Left hindlimb (tissue), 1 donor: ENCODE results near the gene SPON1.
"Not testable (repeated sequence)": the region's sequence is repeated elsewhere in the genome, so short reads cannot be mapped to it uniquely, and the experiment has no call there.

ENCODE experiments used
- DNase-seq: peaks from one replicate; pipeline ENCODE4 v3.0.0-alpha.2; 2018

SPON1 gene

DNA sequence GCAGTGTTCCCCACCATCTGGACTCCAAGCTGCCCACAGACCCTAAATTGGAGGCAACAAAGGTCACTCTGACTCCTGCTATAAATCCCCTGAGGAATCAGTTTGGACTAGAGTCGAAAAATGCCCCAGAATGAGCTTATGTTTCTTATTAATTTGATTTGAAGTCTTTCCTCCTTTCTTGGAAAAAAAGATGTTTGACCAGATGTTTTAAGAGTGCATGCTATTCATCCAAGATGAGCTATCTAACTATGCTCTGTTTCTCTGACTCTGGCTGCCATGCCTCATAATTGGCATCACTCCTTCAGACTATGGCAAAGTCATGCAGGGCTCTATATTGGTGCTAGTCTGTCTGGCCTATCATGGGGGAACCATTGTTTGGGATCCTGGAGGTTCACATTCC, 174.0 kb downstream of the SPON1 start:
- DNase-seq: no peak

DNA sequence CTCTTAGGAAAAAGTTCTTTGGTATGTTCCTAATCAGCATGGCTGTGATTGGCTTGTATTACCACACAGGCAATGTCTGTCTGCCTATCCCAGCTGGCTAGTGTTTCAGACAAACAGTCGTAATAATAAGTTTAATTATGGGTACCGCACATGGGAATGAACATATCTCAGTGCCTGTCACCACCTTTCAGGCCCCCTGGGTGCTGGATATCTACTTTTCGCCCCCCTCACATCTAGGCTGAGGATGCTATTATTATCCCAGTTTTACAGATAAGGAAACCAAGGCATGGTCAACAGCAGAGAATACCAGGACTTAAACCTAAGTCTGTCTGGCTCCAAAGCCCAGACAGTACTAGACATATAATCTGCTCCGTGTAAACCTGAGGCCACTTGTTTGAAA, 174.8 kb downstream of the SPON1 start:
- no peak for DNase-seq

DNA sequence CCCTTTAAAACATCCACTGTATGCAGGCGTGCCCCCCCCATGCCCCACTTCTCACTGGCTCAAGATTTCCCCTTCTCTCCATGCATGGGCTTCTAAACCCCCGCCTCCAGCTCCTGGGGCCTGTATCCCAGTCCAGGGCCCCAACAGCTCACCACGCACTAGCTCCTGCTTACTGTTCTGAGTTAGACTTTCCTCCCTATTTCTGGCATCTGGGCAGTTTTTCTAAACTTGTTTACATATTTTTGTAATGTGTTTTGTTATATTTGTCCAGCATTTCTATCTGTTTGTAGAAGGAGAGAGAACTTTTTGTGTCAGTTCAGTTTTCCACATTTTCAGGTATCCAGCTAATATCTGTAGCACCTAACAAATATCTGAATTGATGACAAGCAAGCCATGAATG, 178.5 kb downstream of the SPON1 start:
- DNase-seq: no peak

DNA sequence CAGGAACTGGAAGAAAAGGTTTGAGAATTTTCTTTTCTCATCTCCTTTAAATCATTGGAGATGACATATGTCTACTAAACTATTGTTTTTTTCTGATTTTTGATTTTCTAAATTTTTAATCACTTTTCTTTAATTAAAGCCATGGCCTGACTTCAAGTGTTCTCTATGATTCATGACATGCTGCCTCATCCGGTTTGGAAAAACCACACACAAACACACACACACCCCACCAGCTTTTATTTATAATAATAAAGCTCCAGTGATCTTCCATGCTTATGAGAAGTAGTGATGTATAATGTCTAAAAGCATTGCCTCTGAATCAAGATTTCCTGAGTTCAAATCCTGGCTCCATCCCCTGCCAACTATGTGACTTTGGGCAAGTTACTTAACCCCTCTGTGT, 179.2 kb downstream of the SPON1 start:
- DNase-seq: no peak

DNA sequence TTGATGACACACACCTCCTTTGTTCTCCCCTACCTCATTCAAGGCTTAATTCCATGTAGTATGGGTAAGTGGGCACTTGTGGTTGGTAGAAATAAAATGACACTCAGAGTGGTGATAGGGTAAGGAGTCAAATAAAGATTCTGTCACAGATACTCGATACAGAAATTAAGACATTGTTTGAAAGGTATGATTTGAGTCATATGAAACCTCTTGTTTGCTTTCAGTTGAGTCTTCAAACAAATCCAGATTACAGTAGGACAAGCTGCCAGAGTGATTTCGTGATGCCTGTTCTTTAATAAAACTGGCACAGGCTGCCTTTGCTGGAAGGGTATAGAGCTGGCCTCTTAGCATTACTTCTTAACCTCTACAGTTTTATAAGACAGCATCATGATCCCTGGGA, 182.4 kb downstream of the SPON1 start:
- DNase-seq: no peak

DNA sequence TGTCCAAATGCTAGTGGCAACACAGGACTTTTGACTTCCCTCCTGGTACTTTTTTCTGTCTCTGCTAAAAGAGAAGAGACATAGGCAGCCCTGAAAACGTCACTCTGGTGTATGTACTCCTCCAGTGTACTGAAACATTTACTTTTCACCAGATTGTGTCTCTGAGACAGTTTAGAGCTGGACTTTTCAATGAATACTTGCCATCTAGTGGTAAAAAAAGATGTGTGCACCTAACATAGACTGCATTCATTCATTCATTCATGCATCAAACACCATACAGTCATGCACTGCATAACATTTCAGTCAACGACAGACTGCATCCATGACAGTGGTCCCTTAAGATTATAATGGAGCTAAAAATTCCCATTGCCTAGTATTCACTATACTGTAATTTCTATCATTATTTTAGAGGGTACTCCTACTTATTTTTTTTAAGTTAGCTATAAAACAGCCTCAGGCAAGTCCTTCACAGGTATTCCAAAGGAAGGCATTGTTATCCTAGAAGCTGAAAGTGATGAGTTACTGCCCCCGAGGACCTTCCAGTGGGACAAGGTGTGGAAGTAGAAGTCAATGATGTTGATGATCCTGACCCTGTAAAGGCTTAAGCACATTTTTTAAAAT, 186.2 kb downstream of the SPON1 start:
- no peak for DNase-seq

DNA sequence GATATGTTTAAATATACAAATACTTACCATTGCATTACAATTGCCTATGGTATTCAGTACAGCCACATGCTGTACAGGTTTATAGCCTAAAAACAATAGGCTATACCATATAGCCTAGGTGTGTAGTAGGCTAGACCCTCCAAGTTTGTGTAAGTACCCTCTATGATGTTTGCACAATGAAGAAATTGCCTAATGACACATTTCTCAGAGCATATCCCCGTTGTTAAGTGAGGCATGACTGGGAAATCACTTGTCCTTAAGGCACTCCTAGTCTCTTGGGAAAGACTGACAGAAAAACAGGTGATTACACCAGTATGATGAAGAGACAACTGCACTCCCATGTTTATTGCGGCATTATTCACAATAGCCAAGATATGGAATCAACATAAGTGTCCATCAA, 187.2 kb downstream of the SPON1 start:
- no peak for DNase-seq

DNA sequence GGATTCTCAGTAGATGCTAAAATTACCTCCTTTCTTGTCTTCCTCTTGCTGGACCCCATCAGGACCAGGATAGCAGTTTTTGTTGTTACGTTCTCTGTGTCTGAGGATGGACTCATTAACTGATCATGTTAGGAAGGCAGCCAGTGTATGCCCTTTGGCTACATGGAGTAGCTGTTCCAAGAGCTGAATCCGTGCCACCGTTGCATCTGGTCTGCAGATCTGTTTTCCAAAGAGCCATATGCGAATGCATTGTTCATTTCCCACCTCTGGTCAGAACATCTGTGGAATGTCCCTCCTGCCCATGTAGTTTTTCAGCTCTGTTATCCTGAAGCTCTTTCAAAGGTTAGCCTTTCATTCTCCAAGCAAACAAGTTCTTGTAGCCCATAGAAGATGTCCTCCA, 188.4 kb downstream of the SPON1 start:
- no peak for DNase-seq

DNA sequence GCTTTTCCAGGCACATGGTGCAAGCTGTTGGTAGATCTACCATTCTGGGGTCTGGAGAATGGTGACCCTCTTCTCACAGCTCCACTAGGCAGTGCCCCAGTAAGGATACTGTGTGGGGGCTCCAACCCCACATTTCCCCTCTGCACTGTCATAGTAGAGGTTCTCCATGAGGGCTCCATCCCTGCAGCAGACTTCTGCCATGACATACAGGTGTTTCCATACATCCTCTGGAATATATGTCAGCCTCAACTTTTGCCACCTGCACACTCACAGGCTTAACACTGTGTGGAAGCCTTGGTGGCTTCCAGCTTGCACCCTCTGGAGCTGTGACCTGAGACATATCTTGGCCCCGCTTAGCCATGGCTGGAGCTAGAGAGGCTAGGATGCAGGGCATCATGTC, 191.6 kb downstream of the SPON1 start:
- not testable (repeated sequence) for DNase-seq

DNA sequence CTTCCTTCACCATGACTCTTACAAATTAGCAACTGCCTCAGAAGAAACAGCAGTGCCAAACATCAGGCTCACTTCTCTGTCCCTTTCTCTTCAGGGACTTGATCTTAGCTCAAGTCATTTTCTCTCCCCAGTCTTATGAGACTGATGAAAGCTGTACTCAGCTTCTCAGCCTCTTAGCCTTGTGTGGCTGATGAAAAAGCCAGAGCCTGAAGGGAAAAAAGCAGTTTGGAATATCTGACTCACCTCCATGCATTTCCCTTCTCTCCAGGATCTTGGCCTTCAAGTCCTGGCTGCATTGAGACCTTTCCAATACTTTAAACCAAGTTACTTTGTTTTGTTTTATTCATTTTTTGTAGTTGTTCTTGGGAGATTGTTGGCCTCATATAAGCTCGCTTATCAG, 195.9 kb downstream of the SPON1 start:
- DNase-seq: no peak

DNA sequence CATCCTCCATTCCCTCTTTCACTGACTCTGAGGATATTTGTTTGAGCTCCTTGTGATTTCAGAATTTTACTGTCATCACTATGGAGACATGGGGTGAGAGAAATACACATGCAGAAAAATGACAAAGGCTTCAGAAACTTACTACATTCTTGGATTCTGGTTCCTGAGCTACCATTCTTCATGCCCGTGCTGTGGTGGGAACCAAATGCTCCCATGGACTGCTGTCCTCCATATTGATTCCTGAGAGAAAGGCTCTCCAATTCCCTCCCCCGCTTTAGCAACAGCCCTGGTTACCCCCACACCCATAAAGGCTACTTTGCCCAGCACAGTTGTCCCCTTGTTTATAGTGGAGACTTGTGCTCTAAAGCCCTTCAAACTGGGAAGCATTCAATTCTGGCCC, 201.1 kb downstream of the SPON1 start:
- no peak for DNase-seq

DNA sequence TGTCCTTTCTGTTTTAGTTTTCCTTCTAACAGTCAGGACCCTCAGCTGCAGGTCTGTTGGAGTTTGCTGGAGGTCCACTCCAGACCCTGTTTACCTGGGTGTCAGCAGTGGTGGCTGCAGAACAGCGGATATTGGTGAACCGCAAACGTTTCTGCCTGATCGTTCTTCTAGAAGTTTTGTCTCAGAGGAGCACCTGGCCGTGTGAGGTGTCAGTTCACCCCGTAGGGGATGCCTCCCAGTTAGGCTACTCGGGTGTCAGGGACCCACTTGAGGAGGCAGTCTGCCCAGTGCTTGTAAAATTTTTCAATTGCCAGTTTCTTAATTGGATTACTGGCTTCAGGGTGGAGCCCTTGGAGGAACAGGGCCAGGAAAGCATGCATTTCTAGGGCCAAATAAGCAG, 211.2 kb downstream of the SPON1 start:
- not testable (repeated sequence) for DNase-seq

DNA sequence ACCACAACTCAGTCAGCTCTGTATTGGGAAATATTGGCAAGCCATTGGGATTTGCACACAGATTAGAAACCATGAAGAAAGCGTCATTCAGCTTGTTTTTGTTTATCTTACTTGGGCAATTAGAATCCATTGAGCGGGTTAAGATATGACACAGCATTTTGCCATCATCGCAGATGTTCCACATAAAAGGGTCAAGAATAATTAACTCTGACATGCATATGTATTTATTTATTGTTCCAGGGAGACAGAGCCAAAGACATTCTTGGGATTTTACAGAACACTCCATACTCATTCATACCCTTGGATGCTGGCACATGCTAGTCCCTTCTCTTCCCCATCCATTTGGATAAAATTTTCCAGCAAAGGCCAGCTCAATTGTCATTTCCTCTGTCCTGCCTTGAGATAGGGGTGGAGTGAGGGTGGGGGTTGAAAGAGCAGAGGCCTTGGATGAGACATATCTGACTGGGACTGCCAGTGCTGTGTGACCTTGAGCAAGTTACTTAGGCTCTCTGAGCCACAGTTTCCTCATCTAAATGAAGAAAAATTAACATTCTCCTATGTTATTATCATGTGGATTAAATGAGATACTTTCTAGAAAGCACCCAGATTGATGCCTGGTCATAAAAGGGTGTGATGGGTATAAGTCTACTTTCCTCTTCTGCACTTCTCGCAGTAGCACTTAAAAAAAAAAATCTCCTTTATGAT, 216.7 kb downstream of the SPON1 start:
- no peak for DNase-seq

DNA sequence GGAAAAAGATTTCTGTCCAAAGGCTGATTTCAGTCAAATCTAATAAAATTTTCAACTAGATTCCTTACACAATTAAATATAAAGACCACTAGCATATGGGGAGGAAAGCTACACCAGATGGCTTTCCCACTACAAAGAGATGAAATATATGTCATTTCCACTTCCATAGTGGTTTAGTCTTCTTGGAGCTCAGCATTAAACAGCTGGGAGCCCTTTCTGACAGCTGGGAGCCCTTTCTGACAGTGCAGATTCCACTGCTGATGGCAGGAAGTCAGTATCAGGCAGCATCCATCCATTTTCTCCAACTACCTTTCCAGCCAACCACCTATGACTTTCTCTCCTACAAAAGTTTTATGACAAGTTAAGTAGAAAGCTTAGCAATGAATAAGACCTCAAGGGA, 218.6 kb downstream of the SPON1 start:
- no peak for DNase-seq

DNA sequence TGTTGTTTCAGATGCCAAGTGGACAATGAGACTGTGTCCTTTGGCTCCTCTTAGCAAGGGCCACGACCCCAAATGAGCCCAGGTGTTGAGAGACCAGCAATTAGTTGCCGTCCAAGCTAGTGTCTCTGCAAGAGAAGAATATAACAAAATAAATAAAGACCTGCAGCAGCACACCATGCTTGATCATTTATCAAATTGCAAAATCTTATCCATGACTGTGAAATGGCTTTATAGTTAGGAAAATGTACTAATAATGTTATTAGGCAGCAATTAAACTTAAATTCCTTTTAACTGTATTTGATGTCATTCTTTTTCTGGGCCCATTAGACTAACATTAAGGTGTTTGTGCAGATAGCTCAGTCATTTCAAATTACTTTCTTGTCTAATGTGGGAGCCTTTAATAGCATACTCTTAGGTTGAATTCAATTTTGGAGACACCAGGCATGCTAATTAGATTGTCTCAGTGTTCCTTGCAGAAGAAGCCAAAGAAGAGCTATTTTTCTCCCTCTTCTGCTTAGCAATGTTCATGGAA, 220.4 kb downstream of the SPON1 start:
- no peak for DNase-seq

DNA sequence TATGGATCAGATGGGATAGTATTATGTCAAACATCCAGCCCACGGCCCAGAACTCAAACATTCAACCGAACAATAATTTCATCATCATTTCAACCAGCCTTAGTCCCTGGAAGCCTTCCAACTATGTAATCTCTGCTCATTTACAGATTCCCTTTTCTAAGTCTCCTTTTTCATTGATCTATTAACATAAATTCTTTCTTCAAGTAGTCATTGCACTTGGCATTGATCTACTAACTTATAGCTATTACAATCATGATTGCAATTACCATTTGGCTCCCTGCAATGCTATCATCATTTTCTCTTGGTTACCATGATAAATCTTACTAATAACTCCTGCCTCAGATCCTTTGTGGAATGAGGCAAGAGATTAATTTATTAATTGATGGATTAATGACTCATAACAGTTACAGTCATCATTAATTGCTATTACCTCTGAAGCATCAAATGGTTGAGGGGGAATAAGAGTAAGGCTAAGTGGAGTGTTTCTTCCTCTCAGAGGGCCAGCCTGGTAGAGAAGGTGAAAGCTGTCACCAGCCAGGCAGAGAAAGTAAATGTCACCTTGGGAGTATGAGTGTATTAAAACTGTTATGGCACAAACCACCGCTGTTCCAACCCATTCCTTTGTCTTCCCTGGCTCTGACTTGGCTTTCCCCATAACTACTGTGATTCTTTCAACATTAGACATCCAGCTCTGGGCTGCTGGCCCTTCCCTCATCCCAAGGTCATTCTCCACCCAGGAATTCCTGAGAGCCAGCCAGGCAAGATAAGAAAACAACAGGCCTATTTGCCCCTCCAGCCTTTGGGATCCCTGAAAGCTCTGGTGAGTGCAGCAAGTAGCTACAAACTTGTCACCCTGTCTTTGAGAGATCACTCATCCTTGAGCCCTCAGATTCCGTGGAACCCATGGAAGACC, 221.8 kb downstream of the SPON1 start:
- DNase-seq: no peak

DNA sequence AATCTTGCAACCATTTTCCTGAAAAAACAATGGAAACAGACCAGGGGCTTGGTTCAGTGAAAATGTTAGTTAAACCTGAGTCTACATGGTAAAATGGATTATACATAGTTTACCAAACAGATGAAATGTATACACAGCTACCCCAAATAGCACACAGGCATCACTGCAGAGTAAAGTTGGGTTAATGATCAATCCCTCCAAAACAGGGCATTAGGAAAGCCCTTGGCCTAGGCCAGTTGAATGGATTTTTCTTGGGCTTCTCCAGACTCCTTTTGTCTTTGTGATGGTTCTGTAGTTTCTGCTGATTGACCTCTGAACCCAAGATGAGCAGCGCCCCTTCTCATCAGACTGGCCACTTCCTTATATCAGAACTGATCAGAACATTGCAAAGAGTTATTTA, 222.9 kb downstream of the SPON1 start:
- no peak for DNase-seq

DNA sequence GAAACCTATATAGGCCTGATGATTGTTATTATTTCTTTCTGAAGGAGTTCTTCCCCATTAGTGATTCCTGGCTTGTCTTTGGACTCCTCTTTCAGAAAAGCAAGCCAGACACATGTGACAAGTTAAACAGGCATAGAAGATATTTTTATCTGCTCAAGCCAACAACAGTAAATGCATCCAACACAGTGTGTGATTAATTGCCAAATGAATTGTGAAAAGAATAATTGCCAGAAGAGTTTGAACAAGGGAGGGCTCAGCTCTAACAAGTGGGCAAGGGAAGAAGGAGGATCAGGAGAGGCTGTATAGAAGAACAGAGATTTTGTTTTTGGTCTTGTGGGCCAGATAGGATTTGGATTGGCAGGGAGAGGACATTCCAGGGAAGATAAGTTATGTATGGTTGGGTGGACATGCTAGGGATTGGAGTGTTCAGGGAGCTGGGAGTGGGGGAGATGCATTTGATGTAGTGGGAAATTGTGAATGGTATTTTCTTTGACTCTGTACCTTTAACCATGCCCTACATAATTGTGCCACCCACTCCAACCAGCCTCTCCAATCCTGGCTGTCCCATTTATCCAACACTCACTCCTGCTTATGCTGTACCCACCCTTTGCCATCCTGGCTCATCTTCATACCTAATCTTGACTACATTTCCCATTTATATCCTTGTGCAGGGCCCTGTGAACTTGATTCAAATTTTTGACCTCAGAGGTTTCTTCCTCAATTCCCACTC, 223.7 kb downstream of the SPON1 start:
- no peak for DNase-seq

DNA sequence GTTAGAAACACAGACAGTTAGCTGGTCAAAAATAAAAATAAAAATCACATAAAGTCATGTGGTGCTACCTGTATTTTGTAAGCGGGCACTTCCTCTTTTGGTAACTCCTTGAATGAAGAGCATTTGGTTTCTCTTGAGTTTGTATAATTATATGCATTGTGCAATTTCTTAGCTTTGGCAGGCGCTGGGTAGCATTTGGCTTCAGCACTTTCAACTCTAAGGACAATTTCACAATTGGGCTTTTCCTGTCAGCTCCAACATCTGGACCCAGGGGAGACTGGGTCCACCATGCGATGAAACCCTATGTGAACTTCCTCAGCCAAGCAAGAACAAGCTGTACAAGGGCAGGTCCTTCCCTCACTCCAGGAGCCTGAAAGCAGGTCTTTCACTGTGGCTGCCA, 227.4 kb downstream of the SPON1 start:
- no peak for DNase-seq

DNA sequence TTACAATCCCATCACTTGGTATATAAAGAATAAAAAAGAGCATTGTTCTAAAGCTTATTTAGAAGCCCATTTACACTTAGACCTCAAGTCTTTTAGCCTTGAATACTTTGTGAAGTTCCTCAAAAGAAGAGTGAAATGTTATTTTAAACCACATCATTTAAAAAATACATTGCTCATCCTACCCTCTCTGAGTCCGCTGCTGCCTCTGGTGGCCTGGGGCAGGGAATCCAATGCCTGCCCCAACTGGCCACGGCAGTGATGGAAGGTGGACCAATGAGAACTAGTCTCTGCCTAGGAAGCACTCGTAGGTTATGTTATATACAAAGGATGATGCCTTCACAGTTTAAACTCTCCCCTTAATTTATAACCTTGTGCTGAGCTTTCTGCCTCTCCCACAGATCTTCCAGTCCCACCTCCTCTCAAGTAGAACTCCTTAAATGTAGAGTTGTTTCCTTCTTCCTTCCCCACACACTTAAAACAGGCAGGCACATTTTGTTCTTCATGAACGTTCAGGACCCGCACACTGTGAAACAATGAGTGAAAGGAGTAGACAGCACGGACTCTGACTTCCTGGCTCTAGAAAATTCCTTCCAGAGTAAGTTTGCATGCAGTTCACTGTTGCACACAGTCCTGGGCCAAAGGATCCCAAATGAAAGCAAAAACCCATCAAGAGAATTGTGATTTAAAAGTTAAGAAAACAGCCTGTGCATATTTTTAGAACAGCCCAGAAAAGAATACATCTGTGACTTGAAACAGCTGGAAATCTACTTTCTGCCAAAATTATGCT, 228.7 kb downstream of the SPON1 start:
- DNase-seq: no peak

DNA sequence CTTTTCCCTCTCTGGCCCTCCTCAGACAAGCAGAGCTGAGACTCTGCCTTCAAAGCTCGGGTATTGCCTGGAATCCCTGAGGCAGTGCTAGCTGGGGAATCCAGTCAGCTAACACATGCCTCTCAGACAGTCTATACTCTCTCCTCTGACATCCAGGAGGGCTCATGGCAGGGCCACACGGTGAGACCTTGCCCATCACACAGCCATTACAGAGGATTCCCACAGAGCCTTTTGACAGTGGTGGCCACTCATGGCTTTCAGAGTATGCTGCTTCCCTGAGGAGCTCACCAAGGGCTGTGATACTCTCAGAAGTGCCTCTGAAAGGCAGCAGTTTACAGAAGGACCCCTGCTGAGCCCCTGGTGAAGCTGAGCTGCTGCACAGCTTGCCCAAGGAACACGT, 231.1 kb downstream of the SPON1 start:
- DNase-seq: no peak
